ENCODE results near the gene ZNF660.

DNA sequence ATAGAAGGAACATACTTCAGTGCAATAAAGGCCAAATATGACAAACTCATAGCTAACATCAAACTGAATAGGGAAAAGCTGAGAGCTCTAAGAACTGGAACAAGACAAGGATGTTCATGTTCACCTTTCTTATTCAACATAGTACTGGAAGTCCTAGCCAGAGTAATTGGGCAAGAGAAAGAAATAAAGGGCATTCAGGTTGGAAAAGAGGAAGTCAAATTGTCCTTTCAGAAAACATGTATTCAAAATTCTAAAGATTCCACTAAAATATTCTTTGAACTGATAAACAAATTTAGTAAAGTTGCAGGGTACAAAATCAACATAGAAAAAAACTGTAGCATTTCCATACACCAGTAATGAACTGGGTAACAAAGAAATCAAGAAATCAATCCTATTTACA is 27.9 kb downstream of the ZNF660 start:
- TF ChIP-seq POLR2A (IDR thresholded peaks at IDR 0.05; ENCODE audit: low read depth, low read length), result no peak
- no peak for TF ChIP-seq POLR2AphosphoS5 (IDR thresholded peaks at IDR 0.05; ENCODE audit: low read depth, low read length)
- TF ChIP-seq TAF1 (IDR thresholded peaks at IDR 0.05; ENCODE audit: low read depth, low read length), result no peak
- TF ChIP-seq PAX5 (IDR thresholded peaks at IDR 0.05; ENCODE audit: insufficient read depth, low read length, severe bottlenecking), result no peak
- no peak for TF ChIP-seq SPI1 (IDR thresholded peaks at IDR 0.05; ENCODE audit: low read depth, low read length)
- TF ChIP-seq POU2F2 (IDR thresholded peaks at IDR 0.05; ENCODE audit: low read depth, low read length), result no peak

Data from GM12891 (cell line).